ENCODE results near the gene IL2RA. TPM values are rescaled to one million over a fixed set of nuclear protein-coding genes. Genes with fewer than 3 reads are reported as not detected.
"Not testable (repeated sequence)": the region's sequence is repeated elsewhere in the genome, so short reads cannot be mapped to it uniquely, and the experiment has no call there.

The IL2RA gene
- total RNA-seq, 1 experiment from 2014 or later = not detected

- no peak for DNase-seq (ENCODE audit: low spot score)
These were observed 77.1 kb downstream of the IL2RA start for GRCh38 chr10:5985029-5985428.

DNA sequence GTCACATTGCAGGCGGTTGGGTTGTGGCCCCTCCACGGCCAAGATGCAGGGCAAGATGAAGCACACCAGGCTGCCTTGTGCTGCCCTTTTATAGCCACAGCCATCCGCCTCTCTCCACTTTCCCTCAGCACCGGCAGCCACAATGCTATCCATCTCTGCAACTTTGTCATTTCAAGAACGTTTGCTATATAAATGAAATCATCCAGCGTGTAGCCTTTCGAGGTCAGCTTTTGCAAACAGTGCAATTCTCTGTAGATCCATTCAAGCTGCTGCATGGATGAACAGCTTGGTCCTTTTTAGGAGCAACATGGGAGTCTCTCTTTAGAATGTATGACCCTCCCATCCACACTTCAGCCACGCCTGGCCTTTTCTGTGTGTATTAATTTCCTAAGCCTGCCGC, 78.4 kb downstream of the IL2RA start:
- DNase-seq (ENCODE audit: low spot score) = no peak

DNA sequence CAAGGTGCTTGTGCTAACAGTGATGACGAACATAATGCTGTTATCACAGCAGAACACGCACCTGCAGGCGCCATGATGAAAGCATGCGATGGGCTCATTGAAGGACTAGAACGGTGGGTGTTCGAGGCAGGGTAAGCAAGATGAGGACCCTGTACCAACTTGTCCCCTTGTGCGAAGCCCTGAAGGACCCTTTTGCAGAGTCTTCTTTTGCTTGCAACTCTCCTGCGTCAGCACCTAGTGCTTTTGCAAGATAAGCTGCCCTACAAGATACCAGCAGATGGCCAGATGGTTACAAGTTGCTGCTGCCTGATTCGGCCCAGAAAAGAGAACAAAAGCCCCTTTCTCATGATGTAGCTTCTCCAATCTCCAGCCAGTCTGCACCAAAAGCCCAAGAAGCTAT, 80.6 kb downstream of the IL2RA start:
- no peak for DNase-seq (ENCODE audit: low spot score)

- no peak for DNase-seq (ENCODE audit: low spot score)
These were observed 84.0 kb downstream of the IL2RA start for GRCh38 chr10:5978230-5978489.

DNA sequence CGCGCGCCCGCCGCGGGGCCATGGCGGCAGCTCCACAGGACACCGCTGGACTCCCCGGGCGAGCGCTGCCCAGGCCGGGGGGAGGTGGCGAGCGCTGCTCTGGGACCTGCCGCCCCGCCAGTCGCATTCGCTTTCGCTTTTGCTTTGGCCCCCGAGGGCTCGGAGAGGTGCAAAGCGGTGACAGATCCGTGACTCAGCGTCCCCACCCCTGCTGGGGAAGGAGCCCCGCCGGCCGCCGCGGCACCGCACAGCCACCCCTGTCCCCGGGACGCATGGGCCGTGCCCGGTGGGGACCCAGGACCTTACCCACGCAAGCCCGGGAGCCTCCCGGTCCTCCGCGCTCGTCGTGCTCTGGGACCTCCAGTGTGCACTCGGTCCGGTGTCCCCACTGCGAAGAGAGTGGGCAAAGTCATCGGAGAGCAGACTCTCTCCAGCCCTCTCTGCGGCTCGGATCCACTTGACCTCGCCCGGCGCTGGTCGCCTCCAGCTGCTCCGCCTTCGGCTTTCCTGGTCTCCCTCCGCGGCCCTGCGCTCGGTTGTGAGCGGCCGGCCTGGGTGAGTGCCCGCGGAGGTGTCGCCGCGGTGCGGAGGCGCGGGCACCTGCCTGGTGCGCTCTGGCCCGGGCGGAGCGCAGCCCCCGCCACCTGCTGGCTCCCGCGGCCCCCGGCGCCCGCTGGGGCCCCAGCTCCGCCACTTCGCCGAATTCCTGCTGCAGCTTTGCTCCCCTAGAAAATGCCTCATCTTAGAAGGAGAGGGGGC, 84.5 kb downstream of the IL2RA start, which contains the start of gene IL15RA:
Gene IL15RA, minus strand, starts transcription at position 73 of the 759 bp plus-strand sequence. Its CDS starts 51 bp downstream, at position 22.
- DNase-seq (ENCODE audit: low spot score) = peak; percentile 77

GRCh38 chr10:5976512-5977470, 85.4 kb downstream of the IL2RA start:
- DNase-seq (ENCODE audit: low spot score) = peak; percentile 45

DNA sequence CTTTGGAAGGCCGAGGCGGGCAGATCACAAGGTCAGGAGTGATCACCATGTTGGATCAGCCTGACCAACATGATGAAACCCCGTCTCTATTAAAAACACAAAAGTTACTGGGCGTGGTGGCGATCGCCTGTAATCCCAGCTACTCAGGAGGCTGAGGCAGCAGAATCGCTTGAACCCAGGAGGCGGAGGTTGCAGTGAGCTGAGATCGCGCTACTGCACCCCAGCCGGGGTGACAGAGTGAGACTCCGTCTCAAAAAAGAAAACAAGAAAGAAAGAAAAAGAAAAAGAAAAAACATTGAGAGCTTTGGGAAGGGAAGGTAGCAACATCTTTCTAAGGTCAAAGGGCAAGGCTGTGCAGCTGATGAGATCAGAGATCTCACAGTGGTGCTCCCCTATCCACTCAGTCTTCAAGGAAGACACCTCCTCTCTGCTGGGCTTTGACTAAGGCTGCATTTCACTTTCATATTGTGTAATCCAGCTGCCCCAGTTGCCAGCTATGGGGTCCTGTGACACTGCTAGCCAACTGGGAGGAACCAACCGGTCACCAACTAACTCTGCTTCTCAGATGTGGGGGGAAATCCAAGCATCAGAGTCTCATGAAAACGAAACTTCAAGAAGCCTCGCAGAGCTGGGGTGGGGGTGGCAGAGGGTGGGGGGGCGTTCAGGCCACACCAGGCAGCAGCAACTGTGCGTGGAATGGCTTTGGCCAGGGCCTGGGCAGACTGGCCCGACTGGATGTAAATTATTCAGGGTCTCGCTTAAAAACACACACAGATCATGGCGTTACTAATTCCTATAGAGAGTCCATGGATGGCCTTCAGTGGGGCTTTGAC, 86.3 kb downstream of the IL2RA start:
- peak; percentile 29 for DNase-seq (ENCODE audit: low spot score)

DNA sequence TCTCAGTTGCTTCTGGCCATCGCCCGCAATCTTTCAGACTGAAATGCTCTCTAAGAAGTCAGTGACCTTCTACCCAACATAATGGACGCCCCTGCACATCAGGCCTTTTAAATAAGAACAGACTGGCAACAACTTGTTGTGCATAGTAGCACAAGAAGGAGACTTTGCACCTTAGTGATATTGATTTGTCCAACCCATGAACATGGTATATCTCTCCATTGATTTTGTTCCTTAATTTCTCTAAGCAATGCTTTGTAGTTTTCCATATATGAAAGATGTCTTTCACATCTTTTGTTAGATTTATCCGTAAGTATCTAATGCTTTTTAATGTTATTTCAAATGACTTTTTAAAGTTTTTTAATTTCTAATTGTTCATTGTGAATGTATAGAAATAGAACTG, 89.1 kb downstream of the IL2RA start:
- no peak for DNase-seq (ENCODE audit: low spot score)

GRCh38 chr10:5971886-5972285, 90.3 kb downstream of the IL2RA start:
- peak; percentile 12 for DNase-seq (ENCODE audit: low spot score)

GRCh38 chr10:5971315-5971832, 90.8 kb downstream of the IL2RA start:
- DNase-seq (ENCODE audit: low spot score) = peak; percentile 58

DNA sequence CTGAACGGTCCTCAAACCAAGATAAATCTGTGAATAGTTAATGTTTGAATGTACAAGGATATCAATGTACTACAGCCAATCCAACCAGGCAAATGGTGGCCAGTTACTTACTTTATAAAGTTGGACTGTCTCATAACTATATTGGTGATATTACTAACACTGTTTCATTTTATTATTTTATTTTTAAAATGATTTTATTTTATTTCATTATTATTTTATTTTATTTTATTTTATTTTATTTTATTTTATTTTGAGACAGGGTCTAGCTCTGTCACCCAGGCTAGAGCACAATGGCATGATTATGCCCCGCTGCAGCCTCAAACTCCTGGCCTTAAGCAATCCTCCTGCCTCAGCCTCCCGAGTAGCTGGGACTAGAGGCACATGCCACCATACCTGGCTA, 91.6 kb downstream of the IL2RA start:
- DNase-seq (ENCODE audit: low spot score) = no peak

GRCh38 chr10:5970066-5970465, 92.1 kb downstream of the IL2RA start:
- no peak for DNase-seq (ENCODE audit: low spot score)

DNA sequence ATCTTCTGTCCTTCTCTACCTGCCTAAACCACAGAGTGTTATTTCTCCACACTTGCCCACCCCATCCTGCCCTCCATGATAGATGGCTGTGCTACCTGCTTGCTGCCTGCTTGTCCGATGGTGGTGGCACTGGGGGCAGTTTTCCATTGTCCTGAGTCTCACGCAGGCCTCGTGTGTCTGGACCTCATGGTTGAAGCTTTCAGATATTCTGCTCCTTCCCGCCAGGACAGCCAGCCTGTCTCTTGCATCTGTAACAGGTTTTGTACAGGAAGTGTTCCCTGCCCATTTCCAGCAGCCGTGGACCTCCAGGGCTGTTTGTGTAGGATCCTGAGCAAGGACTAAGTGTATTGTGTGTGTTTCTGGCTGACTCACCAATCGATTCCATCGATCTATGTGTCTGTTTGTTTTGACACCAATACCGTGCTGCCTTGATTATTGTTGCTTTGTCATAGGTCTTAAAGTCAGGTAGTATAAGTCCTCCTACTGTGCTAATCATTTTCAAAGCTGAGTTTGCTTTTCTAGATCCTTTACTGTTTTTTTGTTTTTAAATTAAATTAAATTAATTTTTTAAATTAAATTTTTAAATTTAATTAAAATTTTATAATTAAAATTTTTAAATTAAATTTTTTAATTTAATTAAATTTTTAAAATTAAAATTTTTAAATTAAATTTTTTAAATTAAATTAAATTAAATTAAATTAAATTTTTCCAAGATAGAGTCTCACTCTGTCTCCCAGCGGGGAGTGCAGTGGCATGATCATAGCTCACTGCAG, 93.3 kb downstream of the IL2RA start:
- no peak for DNase-seq (ENCODE audit: low spot score)

DNA sequence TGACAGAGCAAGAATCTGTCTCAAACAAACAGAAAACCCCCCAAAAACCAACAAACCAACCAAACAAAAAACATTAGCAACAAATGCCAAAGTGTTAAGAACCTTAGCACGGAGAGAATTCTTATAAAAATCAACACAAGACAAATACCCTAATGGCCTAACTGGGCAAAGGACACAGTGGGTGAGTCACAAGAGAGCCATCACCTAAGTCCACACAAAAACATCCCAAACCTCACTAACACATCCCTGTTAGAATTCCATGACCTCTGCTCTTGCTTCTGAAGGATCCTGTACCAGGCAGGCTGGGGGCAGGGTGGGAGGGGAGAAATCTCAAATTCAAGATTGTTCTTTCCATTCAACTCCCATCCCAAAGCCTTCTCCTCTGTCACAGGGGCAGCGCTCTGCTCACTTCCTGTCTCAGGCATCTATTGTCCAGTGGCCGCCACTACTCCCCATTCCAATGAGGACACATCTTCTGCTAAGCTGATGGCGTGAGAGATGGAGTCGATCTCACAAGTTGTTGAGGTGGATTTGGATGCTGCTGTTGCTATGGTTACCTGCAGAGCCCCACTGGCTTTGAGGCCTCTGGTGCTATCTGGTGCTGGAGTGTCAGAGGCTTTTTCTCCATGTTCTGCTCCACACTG, 94.0 kb downstream of the IL2RA start:
- DNase-seq (ENCODE audit: low spot score) = no peak

DNA sequence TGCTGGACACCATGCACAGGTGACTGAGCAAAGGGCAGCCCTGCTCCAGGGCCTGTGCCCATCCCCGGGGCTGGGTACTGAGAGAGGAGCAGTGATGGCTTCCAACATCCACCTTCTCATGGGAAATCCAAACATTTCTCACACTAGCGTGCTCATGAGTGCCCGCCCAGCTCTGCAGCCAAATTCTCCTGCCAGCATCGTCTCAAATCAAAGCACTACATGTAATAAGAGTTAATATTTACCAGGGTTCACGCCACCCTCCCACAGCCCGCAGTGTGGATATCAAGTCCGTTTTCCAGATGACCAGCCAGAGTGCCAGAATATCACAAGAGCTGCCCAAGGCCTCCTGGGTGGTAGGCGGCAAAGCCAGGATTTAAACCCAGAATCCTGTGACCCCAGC, 96.9 kb downstream of the IL2RA start:
- peak; percentile 34 for DNase-seq (ENCODE audit: low spot score)

- no peak for DNase-seq (ENCODE audit: low spot score)
These were observed 97.4 kb downstream of the IL2RA start for GRCh38 chr10:5964736-5965135.

GRCh38 chr10:5963591-5963990, 98.6 kb downstream of the IL2RA start:
- no peak for DNase-seq (ENCODE audit: low spot score)

GRCh38 chr10:5963071-5963470, 99.1 kb downstream of the IL2RA start:
- no peak for DNase-seq (ENCODE audit: low spot score)

GRCh38 chr10:5962358-5962940, 99.7 kb downstream of the IL2RA start:
- DNase-seq (ENCODE audit: low spot score) = not testable (repeated sequence)
